Retinal pigment epithelial cell (primary cell): Measurements from ENCODE around the gene PPP4R3A.
A peak's percentile ranks its signal among the peaks of the same experiment; 100 is the strongest.

Source experiments
- DNase-seq: peaks from one replicate; pipeline ENCODE4 v3.0.0-alpha.2; 2010; ENCODE audit warnings: low read depth
- H3K4me3 ChIP-seq: 2 replicates; pipeline ENCODE4 v1.5.1; 2011; ENCODE audit warnings: mild to moderate bottlenecking, low read length, control low read depth, moderate library complexity
- CTCF ChIP-seq: conservative IDR thresholded peaks from 2 replicates; pipeline ENCODE4 v1.5.1; 2011; ENCODE audit warnings: low read depth, low read length, control low read depth, inconsistent platforms

PPP4R3A gene

GRCh38 chr14:91484186-91484585 is 25.9 kb downstream of the PPP4R3A start:
- no peak for DNase-seq
- TF ChIP-seq CTCF: peak; percentile 11
- H3K4me3 ChIP-seq: no peak overlapping the region

GRCh38 chr14:91482263-91483013 is 27.7 kb downstream of the PPP4R3A start:
- H3K4me3 ChIP-seq: no peak overlapping the region
- DNase-seq: no peak
- TF ChIP-seq CTCF: no peak

- no peak for DNase-seq
- no peak overlapping the region for H3K4me3 ChIP-seq
- TF ChIP-seq CTCF: no peak
Observed at GRCh38 chr14:91477388-91477787, 32.7 kb downstream of the PPP4R3A start.

- no peak for DNase-seq
- no peak overlapping the region for H3K4me3 ChIP-seq
- TF ChIP-seq CTCF: no peak
Observed at GRCh38 chr14:91473046-91473445, 37.1 kb downstream of the PPP4R3A start.

- H3K4me3 ChIP-seq: no peak overlapping the region
- no peak for DNase-seq
- TF ChIP-seq CTCF: no peak
Observed at GRCh38 chr14:91470216-91470615, 39.9 kb downstream of the PPP4R3A start.

GRCh38 chr14:91466192-91466591 is 43.9 kb downstream of the PPP4R3A start:
- no peak overlapping the region for H3K4me3 ChIP-seq
- no peak for TF ChIP-seq CTCF
- no peak for DNase-seq

- no peak for DNase-seq
- H3K4me3 ChIP-seq: no peak overlapping the region
- no peak for TF ChIP-seq CTCF
Observed at GRCh38 chr14:91464615-91465205, 45.4 kb downstream of the PPP4R3A start.
